ENCODE data around the gene MAPKAP1. TPM values are rescaled to one million over a fixed set of nuclear protein-coding genes. Genes with fewer than 3 reads are reported as not detected.

Gene MAPKAP1
- total RNA-seq, 1 donor from 2014 or later = 127 TPM

GRCh38 chr9:125444166-125444565, 262.8 kb downstream of the MAPKAP1 start:
- intact Hi-C loops (cut with micrococcal nuclease) = no loop called here
- Histone ChIP-seq H3K27ac (replicated peaks) (no peak overlapping the region), H3K9me3 (replicated peaks) (no peaks in the 10 kb centered on the region), H3K27me3 (ENCODE audit: low read depth) (no peaks in the 10 kb centered on the region), H3K4me3 (no peak overlapping the region), H3K4me1 (peaks cover 9% of the 10 kb centered on the region), H3K36me3 (peaks cover 35% of the 10 kb centered on the region)
- TF ChIP-seq, protein P1, sequence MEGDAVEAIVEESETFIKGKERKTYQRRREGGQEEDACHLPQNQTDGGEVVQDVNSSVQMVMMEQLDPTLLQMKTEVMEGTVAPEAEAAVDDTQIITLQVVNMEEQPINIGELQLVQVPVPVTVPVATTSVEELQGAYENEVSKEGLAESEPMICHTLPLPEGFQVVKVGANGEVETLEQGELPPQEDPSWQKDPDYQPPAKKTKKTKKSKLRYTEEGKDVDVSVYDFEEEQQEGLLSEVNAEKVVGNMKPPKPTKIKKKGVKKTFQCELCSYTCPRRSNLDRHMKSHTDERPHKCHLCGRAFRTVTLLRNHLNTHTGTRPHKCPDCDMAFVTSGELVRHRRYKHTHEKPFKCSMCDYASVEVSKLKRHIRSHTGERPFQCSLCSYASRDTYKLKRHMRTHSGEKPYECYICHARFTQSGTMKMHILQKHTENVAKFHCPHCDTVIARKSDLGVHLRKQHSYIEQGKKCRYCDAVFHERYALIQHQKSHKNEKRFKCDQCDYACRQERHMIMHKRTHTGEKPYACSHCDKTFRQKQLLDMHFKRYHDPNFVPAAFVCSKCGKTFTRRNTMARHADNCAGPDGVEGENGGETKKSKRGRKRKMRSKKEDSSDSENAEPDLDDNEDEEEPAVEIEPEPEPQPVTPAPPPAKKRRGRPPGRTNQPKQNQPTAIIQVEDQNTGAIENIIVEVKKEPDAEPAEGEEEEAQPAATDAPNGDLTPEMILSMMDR (IDR thresholded peaks at IDR 0.05; ENCODE audit: borderline replicate concordance) = no peak
- DNase-seq = no peak

DNA sequence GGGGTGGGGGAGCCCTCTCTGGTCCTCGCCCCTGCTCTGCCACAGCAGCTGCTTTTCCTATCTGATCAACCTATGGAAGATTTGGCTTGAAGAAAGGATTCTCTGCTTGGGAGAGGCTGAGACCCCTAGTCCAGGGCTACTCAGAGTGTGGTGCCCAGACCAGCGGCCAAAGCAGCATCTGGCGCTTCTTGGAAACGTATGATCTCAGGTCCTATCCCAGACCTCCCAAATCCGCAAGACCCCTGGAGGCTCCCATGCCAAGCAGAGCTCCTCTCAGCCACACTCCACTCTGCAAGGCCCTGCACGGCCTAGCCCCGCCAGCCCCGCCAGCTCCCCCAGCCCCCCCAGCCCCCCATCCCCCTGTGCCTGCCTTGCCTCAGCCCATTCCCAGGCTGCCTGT, 263.6 kb downstream of the MAPKAP1 start:
- no peak for DNase-seq
- peaks cover 9% of the 10 kb centered on the region for H3K4me1 ChIP-seq
- no peaks in the 10 kb centered on the region for H3K9me3 ChIP-seq (replicated peaks)
- peaks cover 43% of the 10 kb centered on the region for H3K36me3 ChIP-seq
- H3K4me3 ChIP-seq = no peak overlapping the region
- H3K27me3 ChIP-seq (ENCODE audit: low read depth) = no peaks in the 10 kb centered on the region
- intact Hi-C loops (cut with micrococcal nuclease) = no loop called here
- H3K27ac ChIP-seq (replicated peaks) = no peak overlapping the region
- TF ChIP-seq, protein P1 (IDR thresholded peaks at IDR 0.05; ENCODE audit: borderline replicate concordance) = no peak

- Histone ChIP-seq H3K4me1 (peaks cover 8% of the 10 kb centered on the region), H3K36me3 (peaks cover 44% of the 10 kb centered on the region), H3K27me3 (ENCODE audit: low read depth) (no peaks in the 10 kb centered on the region), H3K27ac (replicated peaks) (no peak overlapping the region), H3K4me3 (no peak overlapping the region), H3K9me3 (replicated peaks) (no peaks in the 10 kb centered on the region)
- TF ChIP-seq, protein P1 (IDR thresholded peaks at IDR 0.05; ENCODE audit: borderline replicate concordance) = no peak
- intact Hi-C loops (cut with micrococcal nuclease) = no loop called here
- DNase-seq = no peak
These were observed 264.6 kb downstream of the MAPKAP1 start for GRCh38 chr9:125442452-125442851.

GRCh38 chr9:125440411-125440810, 266.6 kb downstream of the MAPKAP1 start:
- Histone ChIP-seq H3K27me3 (ENCODE audit: low read depth) (no peaks in the 10 kb centered on the region), H3K4me1 (peaks cover 6% of the 10 kb centered on the region), H3K36me3 (peaks cover 44% of the 10 kb centered on the region), H3K4me3 (no peak overlapping the region), H3K27ac (replicated peaks) (no peak overlapping the region), H3K9me3 (replicated peaks) (no peaks in the 10 kb centered on the region)
- DNase-seq = no peak
- intact Hi-C loops (cut with micrococcal nuclease) = no loop called here
- TF ChIP-seq, protein P1 (IDR thresholded peaks at IDR 0.05; ENCODE audit: borderline replicate concordance) = no peak

DNA sequence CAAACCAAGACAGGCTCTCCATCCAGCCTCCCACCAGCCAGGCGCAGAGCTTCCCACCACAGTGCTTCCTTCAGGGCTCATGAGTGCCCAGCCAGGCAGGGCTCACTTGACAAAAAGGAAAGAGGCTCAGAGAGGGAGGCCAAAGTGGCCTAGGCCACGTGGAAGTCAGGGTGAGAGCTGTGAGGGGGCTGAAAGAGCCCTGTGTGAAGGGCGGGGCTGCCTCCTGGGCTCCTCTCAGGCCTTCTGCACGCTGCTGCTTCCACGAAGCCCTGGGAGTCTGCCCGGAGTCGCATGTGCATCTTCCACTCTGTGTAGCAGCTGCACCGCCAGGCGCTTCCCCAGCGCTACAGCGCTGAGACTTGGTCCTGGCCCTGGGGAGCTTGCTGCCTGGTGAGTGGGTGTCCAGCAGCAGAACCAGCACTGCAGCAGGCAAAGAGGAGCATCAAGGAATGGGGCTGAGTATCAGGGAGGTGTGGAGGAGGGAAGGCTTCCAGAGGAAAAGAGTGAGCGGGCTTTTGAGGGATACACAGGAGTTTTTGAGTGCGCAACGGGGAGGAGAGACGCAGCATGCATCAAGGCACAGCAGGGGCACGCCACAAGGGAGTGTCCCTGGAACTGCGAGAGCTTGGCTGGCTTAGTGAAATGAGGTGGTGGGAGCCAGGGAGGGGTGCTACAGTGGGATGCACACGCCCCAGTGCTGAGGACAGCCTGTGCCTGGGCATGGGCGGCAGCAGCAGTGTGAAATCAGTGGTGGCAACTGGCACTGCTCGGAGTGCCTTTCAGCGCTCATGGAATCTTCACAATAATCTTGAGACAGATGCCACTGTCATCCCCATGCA, 267.4 kb downstream of the MAPKAP1 start:
- H3K36me3 ChIP-seq = peaks cover 42% of the 10 kb centered on the region
- no peak overlapping the region for H3K4me3 ChIP-seq
- H3K27me3 ChIP-seq (ENCODE audit: low read depth) = no peaks in the 10 kb centered on the region
- TF ChIP-seq, protein P1 (IDR thresholded peaks at IDR 0.05; ENCODE audit: borderline replicate concordance) = no peak
- intact Hi-C loops (cut with micrococcal nuclease) = no loop called here
- no peak overlapping the region for H3K27ac ChIP-seq (replicated peaks)
- DNase-seq = no peak
- H3K9me3 ChIP-seq (replicated peaks) = no peaks in the 10 kb centered on the region
- peaks cover 6% of the 10 kb centered on the region for H3K4me1 ChIP-seq

All from left ventricle myocardium inferior (tissue), 1 donor.